Parathyroid adenoma (tissue), 2 donors: ENCODE results near the gene PACS1.

Experiments used
- H2AFZ ChIP-seq: fragments of 300-600 bp; sonication (generic); one replicate; pipeline ENCODE4 v1.7.0; 2017; ENCODE audit warnings: antibody characterized with exemption, mild to moderate bottlenecking
- H3K27ac ChIP-seq: fragments of 300-600 bp; sonication (generic); one replicate; pipeline ENCODE4 v1.7.0; 2017
- H3K27me3 ChIP-seq: fragments of 300-600 bp; sonication (generic); one replicate; pipeline ENCODE4 v1.7.0; 2017; ENCODE audit warnings: low read length; ENCODE audit not compliant: control insufficient read depth, insufficient read depth
- H3K36me3 ChIP-seq: fragments of 300-600 bp; sonication (generic); one replicate; pipeline ENCODE4 v1.7.0; 2017; ENCODE audit warnings: low read length; ENCODE audit not compliant: control insufficient read depth, insufficient read depth
- H3K4me1 ChIP-seq: fragments of 300-600 bp; sonication (generic); one replicate; pipeline ENCODE4 v1.7.0; 2017; ENCODE audit warnings: control low read depth
- H3K4me2 ChIP-seq: fragments of 300-600 bp; sonication (generic); one replicate; pipeline ENCODE4 v1.7.0; 2017; ENCODE audit warnings: low read length
- H3K4me3 ChIP-seq: fragments of 300-600 bp; sonication (generic); one replicate; pipeline ENCODE4 v1.7.0; 2017; ENCODE audit warnings: low read depth, low read length
- H3K79me2 ChIP-seq: fragments of 300-600 bp; sonication (generic); one replicate; pipeline ENCODE4 v1.7.0; 2017; ENCODE audit warnings: control low read depth
- H3K9ac ChIP-seq: fragments of 300-600 bp; sonication (generic); one replicate; pipeline ENCODE4 v1.7.0; 2017; ENCODE audit warnings: mild to moderate bottlenecking
- H3K9me3 ChIP-seq: fragments of 300-600 bp; sonication (generic); one replicate; pipeline ENCODE4 v1.7.0; 2017; ENCODE audit warnings: low read length; ENCODE audit not compliant: control insufficient read depth
- CTCF ChIP-seq: fragments of 300-600 bp; sonication (generic); IDR thresholded peaks from one replicate; pipeline ENCODE4 v1.7.0; 2017; ENCODE audit warnings: antibody characterized with exemption, mild to moderate bottlenecking
- donor health status: primary hyperparathyroidism.

PACS1 gene

GRCh38 chr11:66293777-66294625, 223.9 kb downstream of the PACS1 start:
- Histone ChIP-seq H3K4me2 (no peak overlapping the region), H2AFZ (no peak overlapping the region), H3K36me3 (no peaks in the 10 kb centered on the region), H3K79me2 (no peaks in the 10 kb centered on the region), H3K4me3 (no peak overlapping the region), H3K9me3 (no peaks in the 10 kb centered on the region), H3K27me3 (no peaks in the 10 kb centered on the region), H3K27ac (no peak overlapping the region), H3K4me1 (no peaks in the 10 kb centered on the region), H3K9ac (no peak overlapping the region)
- TF ChIP-seq CTCF = no peak
